B cell (primary cell): ENCODE results near the gene ZNHIT3. TPM values are rescaled to one million over a fixed set of nuclear protein-coding genes. Genes with fewer than 3 reads are reported as not detected.

Experiments
- ATAC-seq: fragments of 200-7000 bp; cut with Tn5 transposase; one replicate; pipeline ENCODE4 v1.10.0; 2021; ENCODE audit warnings: low read depth, mild to moderate bottlenecking, moderate number of reproducible peaks, moderate library complexity
- CTCF ChIA-PET: fragments of 350-600 bp; sonication (Branson Sonifier 250); formaldehyde crosslinking; loops from one replicate; lab custom pipeline; 2021; ENCODE audit warnings: antibody characterized with exemption, inconsistent platforms; lab: Charles Lee
- POLR2A ChIA-PET: fragments of 350-600 bp; sonication (Branson Sonifier 250); formaldehyde crosslinking; loops from one replicate; lab custom pipeline; 2021; ENCODE audit warnings: antibody characterized with exemption; lab: Charles Lee
- DNase-seq: peaks from one replicate; pipeline ENCODE4 v3.0.0; 2013
- H2AFZ ChIP-seq: 2 replicates; pipeline ENCODE4 v1.6.1; 2012; ENCODE audit warnings: mild to moderate bottlenecking, low read depth, low read length; ENCODE audit not compliant: insufficient read depth, poor library complexity, severe bottlenecking
- H3K27ac ChIP-seq, 2 donors: 1 replicate in 1 of 2; 2 replicates in 1 of 2; pipeline ENCODE4 v1.5.1; 2012 to 2013; ENCODE audit warnings: low read length in 2 of 2, mild to moderate bottlenecking in 2 of 2, moderate library complexity in 1 of 2
- H3K27me3 ChIP-seq, 4 experiments: fragments of 200-600 bp in 1 of 4; sonication (generic) in 1 of 4; replicated peaks in 1 of 4; 1 replicate in 2 of 4; 2 replicates in 2 of 4; pipeline versions ENCODE4 v1.6.1 to v1.7.0; 2013 to 2016; ENCODE audit warnings: low read length in 3 of 4, mild to moderate bottlenecking in 2 of 4, mixed read lengths in 1 of 4, moderate library complexity in 1 of 4; ENCODE audit not compliant: insufficient read depth in 4 of 4, control insufficient read depth in 3 of 4; ENCODE audit errors: control extremely low read depth in 1 of 4
- H3K36me3 ChIP-seq, 2 experiments: replicated peaks in 1 of 2; 1 replicate in 1 of 2; 2 replicates in 1 of 2; pipeline versions ENCODE4 v1.6.1 to v1.7.1; 2013; ENCODE audit warnings: low read length in 1 of 2; ENCODE audit not compliant: insufficient read depth in 2 of 2, control insufficient read depth in 1 of 2; ENCODE audit errors: control extremely low read depth in 1 of 2, extremely low read depth in 1 of 2
- H3K4me1 ChIP-seq, 2 donors: fragments of 200-600 bp in 1 of 2; sonication (generic) in 1 of 2; 1 replicate in 1 of 2; 2 replicates in 1 of 2; pipeline versions ENCODE4 v1.5.1 to v1.6.1; 2013 to 2017; ENCODE audit warnings: low read length in 2 of 2; ENCODE audit not compliant: control insufficient read depth in 2 of 2, insufficient read depth in 2 of 2
- H3K4me2 ChIP-seq: replicated peaks from 2 replicates; pipeline ENCODE3; 2012; ENCODE audit warnings: mild to moderate bottlenecking, low read depth, low read length; ENCODE audit not compliant: poor library complexity, severe bottlenecking
- H3K4me3 ChIP-seq, 5 experiments: fragments of 200-600 bp in 1 of 5; sonication (generic) in 1 of 5; 1 replicate in 3 of 5; 2 replicates in 2 of 5; pipeline versions ENCODE4 v1.5.1 to v1.7.0; 2011 to 2016; ENCODE audit warnings: low read length in 4 of 5, mild to moderate bottlenecking in 4 of 5, low read depth in 2 of 5, control low read depth in 1 of 5, moderate library complexity in 1 of 5; ENCODE audit not compliant: insufficient read depth in 1 of 5; ENCODE audit errors: control extremely low read depth in 1 of 5, extremely low read depth in 1 of 5
- H3K79me2 ChIP-seq: fragments of 200-600 bp; sonication (generic); one replicate; pipeline ENCODE4 v1.6.0; 2016; ENCODE audit warnings: low read length; ENCODE audit not compliant: control insufficient read depth, insufficient read depth
- H3K9ac ChIP-seq: fragments of 200-600 bp; sonication (generic); 2 replicates; pipeline ENCODE4 v1.6.1; 2017; ENCODE audit warnings: mild to moderate bottlenecking, low read length, moderate library complexity
- H3K9me3 ChIP-seq, 3 donors: one replicate each; pipeline versions ENCODE4 v1.6.1 to v1.7.1; 2013; ENCODE audit warnings: low read length in 2 of 3; ENCODE audit not compliant: control insufficient read depth in 2 of 3, insufficient read depth in 1 of 3; ENCODE audit errors: control extremely low read depth in 1 of 3
- H4K20me1 ChIP-seq: 2 replicates; pipeline ENCODE4 v1.6.0; 2012; ENCODE audit warnings: mild to moderate bottlenecking, low read length; ENCODE audit not compliant: insufficient read depth, control insufficient read depth, poor library complexity, severe bottlenecking
- H3K27ac Mint-ChIP-seq: one replicate; pipeline ENCODE4 v1.8.0; 2021; ENCODE audit warnings: mixed read lengths
- H3K27me3 Mint-ChIP-seq: one replicate; pipeline ENCODE4 v1.8.0; 2021; ENCODE audit warnings: mixed read lengths
- H3K4me1 Mint-ChIP-seq: one replicate; pipeline ENCODE4 v1.8.0; 2021; ENCODE audit warnings: mixed read lengths
- H3K4me3 Mint-ChIP-seq: one replicate; pipeline ENCODE4 v1.8.0; 2021; ENCODE audit warnings: mixed read lengths
- H3K9me3 Mint-ChIP-seq: one replicate; pipeline ENCODE4 v1.8.0; 2022; ENCODE audit warnings: mixed read lengths; ENCODE audit not compliant: insufficient read depth
- CTCF ChIP-seq: fragments of 200-600 bp; IDR thresholded peaks from one replicate; pipeline ENCODE4 v1.8.0; 2022; ENCODE audit warnings: antibody characterized with exemption, mild to moderate bottlenecking
- EZH2 ChIP-seq: IDR thresholded peaks from 2 replicates; pipeline ENCODE4 v1.6.1; 2012; ENCODE audit warnings: borderline replicate concordance, low read depth, mild to moderate bottlenecking, moderate library complexity, low read length; ENCODE audit not compliant: insufficient read depth, poor library complexity, severe bottlenecking
- WGBS: methylation state at CpG from one replicate; pipeline ENCODE4 v1.1.5; 2013; ENCODE audit warnings: missing lambda C conversion rate; ENCODE audit not compliant: insufficient coverage; 5-methylcytosine and 5-hydroxymethylcytosine counted together
- intact Hi-C: fragments of 100-400 bp; cut with micrococcal nuclease; formaldehyde crosslinking; loops from one replicate; pipeline ENCODE4 v1.10.0; 2022
- polyA plus RNA-seq: library from polyadenylated mRNA; depleted of rRNA; stranded (reverse); fragments of >200 nt; gene quantifications from 2 replicates; pipeline ENCODE4 v1.2.3, GENCODE V29; 2012
- total RNA-seq, 2 donors: library from RNA; stranded (reverse); fragments of 120-200 nt in 1 of 2; gene quantifications; 1 replicate in 1 of 2; 2 replicates in 1 of 2; pipeline versions ENCODE4 v1.2.3 to v1.2.4, GENCODE V29; 2013 to 2022

Gene ZNHIT3
- total and polyA plus RNA-seq, 2 donors (not counting 1 experiment from before 2014, with no cell fraction given), result 36.5 to 50.5 TPM

GRCh38 chr17:36493956-36494355 is 7.5 kb downstream of the ZNHIT3 start:
- no peak for DNase-seq
- Histone ChIP-seq H3K27me3 (no peaks in the 10 kb centered on the region), H3K4me3 (no peak overlapping the region), H3K9me3 (no peaks in the 10 kb centered on the region), H3K4me2 (no peak overlapping the region), H3K36me3 (peaks cover 20 to 61% of the 10 kb centered on the region in 2 experiments), H3K9ac (no peak overlapping the region), H3K27ac (no peak overlapping the region), H4K20me1 (peaks cover 28% of the 10 kb centered on the region), H3K79me2 (peaks cover 31% of the 10 kb centered on the region), H2AFZ (no peak overlapping the region), H3K4me1 (no peaks in the 10 kb centered on the region)
- ChIA-PET POLR2A (no interaction called here), CTCF (interaction anchor here (2.3 kb wide), 1 partner anchor 11 kb away, joined by 14 read pairs; no protein-coding TSS in a partner anchor)
- Mint-ChIP-seq H3K27ac (no peak overlapping the region), H3K27me3 (no peaks in the 10 kb centered on the region), H3K4me3 (no peak overlapping the region), H3K4me1 (peaks cover 14% of the 10 kb centered on the region), H3K9me3 (no peaks in the 10 kb centered on the region)
- intact Hi-C loops, result no loop called here
- WGBS, result no CpG with 5 or more reads among the region's 1 CpG
- no peak for ATAC-seq
- TF ChIP-seq EZH2 (no peak), CTCF (no peak)

GRCh38 chr17:36494674-36495073 is 8.2 kb downstream of the ZNHIT3 start:
- no peak overlapping the region for H3K4me3 ChIP-seq
- no peaks in the 10 kb centered on the region for H3K4me1 ChIP-seq
- no peaks in the 10 kb centered on the region for H3K27me3 ChIP-seq
- peaks cover 28% of the 10 kb centered on the region for H4K20me1 ChIP-seq
- Mint-ChIP-seq H3K4me1 (peaks cover 10% of the 10 kb centered on the region), H3K27me3 (no peaks in the 10 kb centered on the region), H3K9me3 (no peaks in the 10 kb centered on the region), H3K4me3 (no peak overlapping the region), H3K27ac (no peak overlapping the region)
- H2AFZ ChIP-seq, result no peak overlapping the region
- no peak overlapping the region for H3K9ac ChIP-seq
- peaks cover 24% of the 10 kb centered on the region for H3K79me2 ChIP-seq
- WGBS, result 95% methylated on average over 2 of the region's 5 CpGs
- CTCF ChIA-PET, result interaction anchor here (2.3 kb wide), 1 partner anchor 12 kb away, joined by 14 read pairs; no protein-coding TSS in a partner anchor
- no peak overlapping the region for H3K27ac ChIP-seq
- no peaks in the 10 kb centered on the region for H3K9me3 ChIP-seq
- DNase-seq (no peak), ATAC-seq (no peak)
- POLR2A ChIA-PET, result no interaction called here
- H3K4me2 ChIP-seq, result no peak overlapping the region
- H3K36me3 ChIP-seq, result peaks cover 19 to 64% of the 10 kb centered on the region in 2 experiments
- TF ChIP-seq CTCF (no peak), EZH2 (no peak)
- intact Hi-C loops, result no loop called here
